Measurements from ENCODE around the gene RSPH3.

Gene RSPH3

DNA sequence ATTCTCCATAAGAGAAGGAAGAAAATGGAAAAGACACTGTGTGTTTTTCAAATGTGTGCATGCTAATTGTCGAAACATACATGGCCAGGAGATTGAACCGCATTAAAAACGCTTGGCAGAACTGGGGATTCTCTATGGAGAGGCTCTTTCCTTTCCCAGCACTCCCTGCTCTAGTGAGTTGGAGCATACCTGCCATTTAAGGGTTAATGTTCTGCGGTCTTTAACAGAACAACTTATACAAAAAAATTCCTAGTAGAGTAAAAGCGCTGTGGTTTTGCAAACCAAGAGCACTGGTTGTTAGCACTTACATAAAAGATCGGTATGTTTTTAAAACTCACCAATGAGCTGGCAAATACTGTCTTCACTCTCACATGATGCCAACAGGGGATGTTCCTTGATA is 43.2 kb upstream of the RSPH3 start:
- ChIA-PET CTCF (interaction anchor here (0.7 to 6.8 kb wide), 27 partner anchors 9 to 590 kb away, joined by 3 to 67 read pairs (median 4); no protein-coding TSS in a partner anchor), POLR2A (no interaction called here)
- TF ChIP-seq, protein P1, sequence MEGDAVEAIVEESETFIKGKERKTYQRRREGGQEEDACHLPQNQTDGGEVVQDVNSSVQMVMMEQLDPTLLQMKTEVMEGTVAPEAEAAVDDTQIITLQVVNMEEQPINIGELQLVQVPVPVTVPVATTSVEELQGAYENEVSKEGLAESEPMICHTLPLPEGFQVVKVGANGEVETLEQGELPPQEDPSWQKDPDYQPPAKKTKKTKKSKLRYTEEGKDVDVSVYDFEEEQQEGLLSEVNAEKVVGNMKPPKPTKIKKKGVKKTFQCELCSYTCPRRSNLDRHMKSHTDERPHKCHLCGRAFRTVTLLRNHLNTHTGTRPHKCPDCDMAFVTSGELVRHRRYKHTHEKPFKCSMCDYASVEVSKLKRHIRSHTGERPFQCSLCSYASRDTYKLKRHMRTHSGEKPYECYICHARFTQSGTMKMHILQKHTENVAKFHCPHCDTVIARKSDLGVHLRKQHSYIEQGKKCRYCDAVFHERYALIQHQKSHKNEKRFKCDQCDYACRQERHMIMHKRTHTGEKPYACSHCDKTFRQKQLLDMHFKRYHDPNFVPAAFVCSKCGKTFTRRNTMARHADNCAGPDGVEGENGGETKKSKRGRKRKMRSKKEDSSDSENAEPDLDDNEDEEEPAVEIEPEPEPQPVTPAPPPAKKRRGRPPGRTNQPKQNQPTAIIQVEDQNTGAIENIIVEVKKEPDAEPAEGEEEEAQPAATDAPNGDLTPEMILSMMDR (IDR thresholded peaks at IDR 0.05; ENCODE audit: insufficient read depth, low read length, missing control alignments) = no peak
- DNase-seq (ENCODE audit: low read depth, low spot score) = no peak
- no peak overlapping the region for H3K4me3 ChIP-seq (ENCODE audit: low read depth, low read length)

DNA sequence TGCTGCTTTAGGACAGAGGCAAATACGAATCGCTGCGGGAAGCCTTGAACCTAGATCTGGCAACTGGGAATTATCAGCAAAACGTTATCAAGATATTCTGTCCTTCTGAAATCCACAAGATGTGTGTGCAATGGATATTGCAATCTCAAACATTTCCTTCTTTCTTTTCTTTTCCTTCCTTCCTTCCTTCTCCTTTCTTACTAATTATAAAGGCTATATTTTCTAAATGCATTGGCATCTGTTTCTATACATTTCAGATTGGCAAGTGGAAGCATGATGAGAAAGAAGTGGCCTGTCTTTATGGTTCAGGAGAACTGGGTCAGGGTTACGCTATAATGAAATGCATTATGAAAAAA is 42.8 kb upstream of the RSPH3 start:
- H3K4me3 ChIP-seq (ENCODE audit: low read depth, low read length) = no peak overlapping the region
- ChIA-PET POLR2A (no interaction called here), CTCF (interaction anchor here (0.8 to 6.8 kb wide), 25 partner anchors 9 to 590 kb away, joined by 3 to 67 read pairs (median 4); partner anchors contain the start of gene RSPH3)

DNA sequence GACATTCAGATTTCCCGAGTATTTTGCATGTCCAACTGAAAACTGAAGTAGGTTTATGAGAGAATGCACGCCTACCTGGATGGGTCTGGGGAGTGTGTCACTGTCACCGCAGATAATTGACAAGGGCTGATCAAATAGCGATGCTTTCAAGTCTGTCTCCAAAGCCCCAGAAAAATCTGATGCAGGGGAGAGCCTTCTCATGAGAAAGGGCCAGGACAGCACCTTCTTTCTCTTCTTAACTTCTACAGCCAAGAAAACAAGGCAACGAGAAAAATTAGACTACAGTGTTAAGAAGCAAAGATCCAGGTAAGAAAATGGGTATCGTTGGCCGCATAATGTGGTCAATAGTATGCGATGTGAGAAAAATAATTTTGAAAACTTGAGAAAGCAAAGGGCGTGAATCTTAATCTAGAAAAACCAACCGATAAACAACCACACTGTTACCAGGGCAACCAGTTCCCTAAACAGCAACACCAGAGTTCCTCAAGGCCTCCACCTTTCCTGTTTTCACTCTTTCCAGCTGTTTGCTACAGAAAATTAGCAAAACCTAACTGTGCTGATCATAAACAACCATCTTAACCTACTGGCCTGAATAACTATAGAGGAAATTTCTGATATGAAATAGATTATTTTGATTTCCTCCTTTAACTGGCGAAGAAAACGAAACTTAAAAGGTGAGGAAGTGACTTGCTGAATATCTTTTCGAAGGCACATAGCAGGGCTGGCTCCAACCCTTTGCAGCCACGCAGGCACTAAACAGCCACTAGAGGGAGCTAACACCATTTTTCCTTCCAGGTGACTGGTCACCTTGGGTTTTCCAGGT is 42.2 kb upstream of the RSPH3 start:
- no peak for DNase-seq (ENCODE audit: low read depth, low spot score)
- H3K4me3 ChIP-seq (ENCODE audit: low read depth, low read length) = no peak overlapping the region
- POLR2A ChIA-PET = no interaction called here
- TF ChIP-seq, protein P1 (IDR thresholded peaks at IDR 0.05; ENCODE audit: insufficient read depth, low read length, missing control alignments) = peak; percentile 88
- CTCF ChIA-PET = interaction anchor here (0.6 to 6.8 kb wide), 33 partner anchors 8 to 591 kb away, joined by 3 to 67 read pairs (median 4); partner anchors contain the start of gene RSPH3

More for the DNA sequence above, 42.8 kb upstream of the RSPH3 start:
- TF ChIP-seq, protein P1 (IDR thresholded peaks at IDR 0.05; ENCODE audit: insufficient read depth, low read length, missing control alignments) = no peak
- no peak for DNase-seq (ENCODE audit: low read depth, low spot score)

DNA sequence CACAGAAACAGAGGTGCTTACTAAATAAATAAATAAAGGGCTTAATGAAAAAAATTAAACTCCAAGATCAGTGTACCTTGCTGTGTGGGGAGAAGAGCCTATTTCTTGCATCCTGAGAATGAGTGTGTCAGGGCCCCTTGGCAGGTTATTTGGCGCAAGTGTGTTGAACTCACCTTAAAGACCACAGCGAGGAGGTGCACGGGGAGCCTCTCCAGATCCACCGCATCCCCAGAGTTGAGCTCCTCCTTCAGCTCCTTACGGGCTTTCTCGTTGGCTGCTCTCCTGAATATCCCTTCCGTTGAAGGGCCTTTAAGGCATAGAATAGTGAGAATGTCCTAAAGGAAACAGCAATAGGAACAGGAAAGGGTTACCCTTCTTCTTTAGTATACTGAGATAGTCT is 41.2 kb upstream of the RSPH3 start:
- POLR2A ChIA-PET = no interaction called here
- CTCF ChIA-PET = interaction anchor here (0.7 to 6.8 kb wide), 21 partner anchors 7 to 322 kb away, joined by 3 to 67 read pairs (median 6); partner anchors contain the start of gene RSPH3
- DNase-seq (ENCODE audit: low read depth, low spot score) = no peak
- H3K4me3 ChIP-seq (ENCODE audit: low read depth, low read length) = no peak overlapping the region
- TF ChIP-seq, protein P1 (IDR thresholded peaks at IDR 0.05; ENCODE audit: insufficient read depth, low read length, missing control alignments) = no peak

DNA sequence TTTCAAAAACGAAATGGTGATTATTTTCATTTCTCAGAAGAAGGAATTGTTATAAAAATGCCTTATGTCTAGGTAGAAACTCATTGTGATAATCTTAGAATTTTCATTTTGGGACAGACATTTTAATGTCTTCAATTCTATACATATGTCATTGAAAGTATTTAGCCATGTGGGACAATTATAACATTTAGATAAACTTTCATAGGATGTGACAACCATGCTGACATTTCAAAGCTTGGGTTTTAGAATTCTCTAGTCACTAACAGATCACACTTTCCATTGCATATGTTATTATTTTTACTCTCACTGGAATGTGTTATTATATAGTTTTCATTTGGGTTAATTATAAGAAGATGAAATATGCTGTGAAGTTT is 39.9 kb upstream of the RSPH3 start:
- TF ChIP-seq, protein P1 (IDR thresholded peaks at IDR 0.05; ENCODE audit: insufficient read depth, low read length, missing control alignments) = no peak
- POLR2A ChIA-PET = no interaction called here
- H3K4me3 ChIP-seq (ENCODE audit: low read depth, low read length) = no peak overlapping the region
- CTCF ChIA-PET = interaction anchor here (1.2 to 6.8 kb wide), 5 partner anchors 18 to 70 kb away, joined by 3 to 67 read pairs (median 6); no protein-coding TSS in a partner anchor
- no peak for DNase-seq (ENCODE audit: low read depth, low spot score)

All from AG04449 (cell line).